OCI-LY1 (cell line): ENCODE data around the gene KMO.

ENCODE experiments used
- H2AFZ ChIP-seq: fragments of 200-600 bp; sonication (generic), shearing (Covaris generic); 2 replicates; pipeline ENCODE4 v1.6.0; 2014; ENCODE audit warnings: antibody characterized with exemption, mild to moderate bottlenecking, low read length
- H3F3A ChIP-seq: fragments of 200-600 bp; sonication (generic), shearing (Covaris generic); 2 replicates; pipeline ENCODE4 v1.6.0; 2014; ENCODE audit warnings: mild to moderate bottlenecking, antibody characterized with exemption, low read length, moderate library complexity; ENCODE audit not compliant: insufficient read depth
- H3K27ac ChIP-seq: fragments of 200-600 bp; sonication (generic); 2 replicates; pipeline ENCODE4 v1.5.1; 2014; ENCODE audit warnings: low read length, mixed run types, mild to moderate bottlenecking, low read depth; ENCODE audit not compliant: poor library complexity, severe bottlenecking
- H3K27me3 ChIP-seq: fragments of 200-600 bp; sonication (generic); 2 replicates; pipeline ENCODE4 v1.6.0; 2014; ENCODE audit warnings: antibody characterized with exemption, mild to moderate bottlenecking, low read length, moderate library complexity; ENCODE audit not compliant: insufficient read depth
- H3K36me3 ChIP-seq: fragments of 200-600 bp; sonication (generic); 2 replicates; pipeline ENCODE4 v1.6.1; 2014; ENCODE audit warnings: mild to moderate bottlenecking, antibody characterized with exemption, low read length, moderate library complexity, mixed read lengths; ENCODE audit not compliant: insufficient read depth
- H3K4me1 ChIP-seq: fragments of 200-600 bp; sonication (generic); 2 replicates; pipeline ENCODE4 v1.5.1; 2014; ENCODE audit warnings: mild to moderate bottlenecking, low read length, moderate library complexity; ENCODE audit not compliant: insufficient read depth, severe bottlenecking
- H3K4me2 ChIP-seq: fragments of 200-600 bp; sonication (generic), shearing (Covaris generic); 2 replicates; pipeline ENCODE4 v1.6.1; 2014; ENCODE audit warnings: low read length
- H3K4me3 ChIP-seq: fragments of 200-600 bp; sonication (generic); 2 replicates; pipeline ENCODE4 v1.5.1; 2014; ENCODE audit warnings: low read length, low read depth, mild to moderate bottlenecking, mixed read lengths; ENCODE audit not compliant: poor library complexity, severe bottlenecking
- H3K79me2 ChIP-seq: fragments of 200-600 bp; shearing (Covaris generic); 2 replicates; pipeline ENCODE4 v1.6.1; 2016; ENCODE audit warnings: mixed run types, low read length, mixed read lengths; ENCODE audit not compliant: insufficient read depth
- H3K9ac ChIP-seq: fragments of 200-600 bp; sonication (generic), shearing (Covaris generic); 2 replicates; pipeline ENCODE4 v1.6.1; 2014; ENCODE audit warnings: mild to moderate bottlenecking, low read length, mixed read lengths
- H3K9me2 ChIP-seq: fragments of 200-600 bp; sonication (generic), shearing (Covaris generic); 2 replicates; pipeline ENCODE4 v1.6.1; 2014; ENCODE audit warnings: low read depth, mild to moderate bottlenecking, low read length, mixed read lengths
- H3K9me3 ChIP-seq: fragments of 200-600 bp; shearing (Covaris generic); 2 replicates; pipeline ENCODE4 v1.6.1; 2014; ENCODE audit warnings: low read length, mixed read lengths
- H4K20me1 ChIP-seq: fragments of 200-600 bp; sonication (generic), shearing (Covaris generic); 2 replicates; pipeline ENCODE4 v1.6.0; 2016; ENCODE audit warnings: mild to moderate bottlenecking, low read length; ENCODE audit not compliant: insufficient read depth
- CTCF ChIP-seq: fragments of 200-600 bp; sonication (generic), shearing (Covaris generic); IDR thresholded peaks from 2 replicates; pipeline ENCODE4 v1.5.1; 2017; ENCODE audit warnings: mild to moderate bottlenecking, antibody characterized with exemption, low read length, moderate library complexity, mixed read lengths
- EZH2 ChIP-seq: fragments of 200-600 bp; sonication (generic), shearing (Covaris generic); IDR thresholded peaks from 2 replicates; pipeline ENCODE4 v1.8.0; 2017; ENCODE audit warnings: borderline replicate concordance, mixed run types, mild to moderate bottlenecking, antibody characterized with exemption, low read length, moderate library complexity, mixed read lengths

KMO gene

GRCh38 chr1:241642593-241642944 is 110.4 kb downstream of the KMO start:
- Histone ChIP-seq H3K4me3 (no peak overlapping the region), H3K4me1 (peaks cover 17% of the 10 kb centered on the region), H3K9me3 (no peaks in the 10 kb centered on the region), H3K9ac (no peak overlapping the region), H3K4me2 (no peak overlapping the region), H3F3A (no peaks in the 10 kb centered on the region), H3K27me3 (no peaks in the 10 kb centered on the region), H4K20me1 (no peaks in the 10 kb centered on the region), H3K9me2 (no peaks in the 10 kb centered on the region), H2AFZ (no peak overlapping the region), H3K27ac (no peak overlapping the region), H3K79me2 (no peaks in the 10 kb centered on the region), H3K36me3 (no peaks in the 10 kb centered on the region)
- TF ChIP-seq EZH2 = no peak
- no peak for TF ChIP-seq CTCF

- H3K79me2 ChIP-seq = no peaks in the 10 kb centered on the region
- H3K9me3 ChIP-seq = no peaks in the 10 kb centered on the region
- no peak overlapping the region for H3K4me2 ChIP-seq
- H3K27me3 ChIP-seq = no peaks in the 10 kb centered on the region
- H3K9me2 ChIP-seq = no peaks in the 10 kb centered on the region
- no peaks in the 10 kb centered on the region for H4K20me1 ChIP-seq
- no peak for TF ChIP-seq CTCF
- no peak for TF ChIP-seq EZH2
- H2AFZ ChIP-seq = no peak overlapping the region
- no peak overlapping the region for H3K9ac ChIP-seq
- no peaks in the 10 kb centered on the region for H3K36me3 ChIP-seq
- H3K4me3 ChIP-seq = no peak overlapping the region
- peaks cover 9% of the 10 kb centered on the region for H3K4me1 ChIP-seq
- H3F3A ChIP-seq = no peaks in the 10 kb centered on the region
- no peak overlapping the region for H3K27ac ChIP-seq
Observed at GRCh38 chr1:241644259-241644658, 112.1 kb downstream of the KMO start.

- H3K4me3 ChIP-seq = no peak overlapping the region
- H3K4me1 ChIP-seq = peaks cover 7% of the 10 kb centered on the region
- no peak overlapping the region for H3K27ac ChIP-seq
- H3K36me3 ChIP-seq = no peaks in the 10 kb centered on the region
- no peaks in the 10 kb centered on the region for H3F3A ChIP-seq
- no peaks in the 10 kb centered on the region for H3K9me2 ChIP-seq
- H3K79me2 ChIP-seq = no peaks in the 10 kb centered on the region
- no peaks in the 10 kb centered on the region for H4K20me1 ChIP-seq
- H3K4me2 ChIP-seq = no peak overlapping the region
- H2AFZ ChIP-seq = no peak overlapping the region
- no peak overlapping the region for H3K9ac ChIP-seq
- TF ChIP-seq CTCF (no peak), EZH2 (no peak)
- H3K9me3 ChIP-seq = no peaks in the 10 kb centered on the region
- no peaks in the 10 kb centered on the region for H3K27me3 ChIP-seq
Observed at GRCh38 chr1:241645199-241645598, 113.0 kb downstream of the KMO start.
